Measurements from ENCODE around the gene CNPY1. TPM values are rescaled to one million over a fixed set of nuclear protein-coding genes. Genes with fewer than 3 reads are reported as not detected.

The CNPY1 gene
- total and polyA plus RNA-seq, 4 donors: not detected

GRCh38 chr7:155540553-155540952 lies 5.8 kb downstream of the CNPY1 start:
- H3K4me3 ChIP-seq (ENCODE audit: low read depth in 1 of 3, low read length in 3 of 3): no peak overlapping the region
- no peaks in the 10 kb centered on the region for H3K36me3 ChIP-seq (ENCODE audit: control insufficient read depth in 4 of 4, insufficient read depth in 3 of 4, low read depth in 1 of 4, low read length in 3 of 4)
- no peak overlapping the region for H3K27ac ChIP-seq (ENCODE audit: low read depth in 1 of 2, low read length in 2 of 2)
- H3K4me1 ChIP-seq (ENCODE audit: control insufficient read depth in 4 of 4, insufficient read depth in 4 of 4, low read length in 3 of 4): no peaks in the 10 kb centered on the region
- no peak for TF ChIP-seq FOXA2 (IDR thresholded peaks at IDR 0.05)
- no peak for TF ChIP-seq HNF4G (IDR thresholded peaks at IDR 0.05)
- TF ChIP-seq SP1 (IDR thresholded peaks at IDR 0.05): no peak
- no peak for TF ChIP-seq RXRA (IDR thresholded peaks at IDR 0.05)
- no peak for TF ChIP-seq NR2F2 (IDR thresholded peaks at IDR 0.05)
- no peak for TF ChIP-seq MAX (IDR thresholded peaks at IDR 0.05)
- TF ChIP-seq, protein P1, sequence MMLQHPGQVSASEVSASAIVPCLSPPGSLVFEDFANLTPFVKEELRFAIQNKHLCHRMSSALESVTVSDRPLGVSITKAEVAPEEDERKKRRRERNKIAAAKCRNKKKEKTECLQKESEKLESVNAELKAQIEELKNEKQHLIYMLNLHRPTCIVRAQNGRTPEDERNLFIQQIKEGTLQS (IDR thresholded peaks at IDR 0.05): no peak
- TF ChIP-seq TAF1 (conservative IDR thresholded peaks at IDR 0.05): no peak
- TF ChIP-seq ZBTB33 (IDR thresholded peaks at IDR 0.05): no peak
- no peak for TF ChIP-seq YY1 (IDR thresholded peaks at IDR 0.05)
- no peak for TF ChIP-seq RAD21 (IDR thresholded peaks at IDR 0.05)
- no peak for TF ChIP-seq JUND (IDR thresholded peaks at IDR 0.05)
- TF ChIP-seq, protein P2, sequence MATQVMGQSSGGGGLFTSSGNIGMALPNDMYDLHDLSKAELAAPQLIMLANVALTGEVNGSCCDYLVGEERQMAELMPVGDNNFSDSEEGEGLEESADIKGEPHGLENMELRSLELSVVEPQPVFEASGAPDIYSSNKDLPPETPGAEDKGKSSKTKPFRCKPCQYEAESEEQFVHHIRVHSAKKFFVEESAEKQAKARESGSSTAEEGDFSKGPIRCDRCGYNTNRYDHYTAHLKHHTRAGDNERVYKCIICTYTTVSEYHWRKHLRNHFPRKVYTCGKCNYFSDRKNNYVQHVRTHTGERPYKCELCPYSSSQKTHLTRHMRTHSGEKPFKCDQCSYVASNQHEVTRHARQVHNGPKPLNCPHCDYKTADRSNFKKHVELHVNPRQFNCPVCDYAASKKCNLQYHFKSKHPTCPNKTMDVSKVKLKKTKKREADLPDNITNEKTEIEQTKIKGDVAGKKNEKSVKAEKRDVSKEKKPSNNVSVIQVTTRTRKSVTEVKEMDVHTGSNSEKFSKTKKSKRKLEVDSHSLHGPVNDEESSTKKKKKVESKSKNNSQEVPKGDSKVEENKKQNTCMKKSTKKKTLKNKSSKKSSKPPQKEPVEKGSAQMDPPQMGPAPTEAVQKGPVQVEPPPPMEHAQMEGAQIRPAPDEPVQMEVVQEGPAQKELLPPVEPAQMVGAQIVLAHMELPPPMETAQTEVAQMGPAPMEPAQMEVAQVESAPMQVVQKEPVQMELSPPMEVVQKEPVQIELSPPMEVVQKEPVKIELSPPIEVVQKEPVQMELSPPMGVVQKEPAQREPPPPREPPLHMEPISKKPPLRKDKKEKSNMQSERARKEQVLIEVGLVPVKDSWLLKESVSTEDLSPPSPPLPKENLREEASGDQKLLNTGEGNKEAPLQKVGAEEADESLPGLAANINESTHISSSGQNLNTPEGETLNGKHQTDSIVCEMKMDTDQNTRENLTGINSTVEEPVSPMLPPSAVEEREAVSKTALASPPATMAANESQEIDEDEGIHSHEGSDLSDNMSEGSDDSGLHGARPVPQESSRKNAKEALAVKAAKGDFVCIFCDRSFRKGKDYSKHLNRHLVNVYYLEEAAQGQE (IDR thresholded peaks at IDR 0.05): no peak
- H3K27me3 ChIP-seq (ENCODE audit: control insufficient read depth in 4 of 4, insufficient read depth in 4 of 4, low read length in 3 of 4): no peaks in the 10 kb centered on the region
- no peaks in the 10 kb centered on the region for H3K9me3 ChIP-seq (ENCODE audit: control insufficient read depth in 4 of 4, low read length in 3 of 4)
- no peak overlapping the region for H3K9ac ChIP-seq (ENCODE audit: low read depth in 1 of 2, low read length in 2 of 2)
- DNase-seq (ENCODE audit: low spot score): no peak
- WGBS: 80% methylated on average over 12 of the region's 12 CpGs

GRCh38 chr7:155538293-155538692 lies 8.1 kb downstream of the CNPY1 start:
- Histone ChIP-seq H3K27me3 (ENCODE audit: control insufficient read depth in 4 of 4, insufficient read depth in 4 of 4, low read length in 3 of 4) (peaks cover 0 to 7% (median 3%) of the 10 kb centered on the region in 4 donors), H3K9ac (ENCODE audit: low read depth in 1 of 2, low read length in 2 of 2) (no peak overlapping the region), H3K36me3 (ENCODE audit: control insufficient read depth in 4 of 4, insufficient read depth in 3 of 4, low read depth in 1 of 4, low read length in 3 of 4) (no peaks in the 10 kb centered on the region), H3K27ac (ENCODE audit: low read depth in 1 of 2, low read length in 2 of 2) (no peak overlapping the region), H3K4me3 (ENCODE audit: low read depth in 1 of 3, low read length in 3 of 3) (no peak overlapping the region), H3K4me1 (ENCODE audit: control insufficient read depth in 4 of 4, insufficient read depth in 4 of 4, low read length in 3 of 4) (peaks cover 2 to 7% (median 4%) of the 10 kb centered on the region in 4 donors), H3K9me3 (ENCODE audit: control insufficient read depth in 4 of 4, low read length in 3 of 4) (no peaks in the 10 kb centered on the region)
- DNase-seq (ENCODE audit: low spot score): no peak
- WGBS: 52% methylated on average over 9 of the region's 9 CpGs
- no peak for TF ChIP-seq TAF1 (conservative IDR thresholded peaks at IDR 0.05)
- TF ChIP-seq, protein P1 (IDR thresholded peaks at IDR 0.05): no peak
- no peak for TF ChIP-seq GABPA (IDR thresholded peaks at IDR 0.05 in 1 of 2, conservative IDR thresholded peaks at IDR 0.05 in 1 of 2)
- no peak for TF ChIP-seq YY1 (IDR thresholded peaks at IDR 0.05)
- no peak for TF ChIP-seq MAX (IDR thresholded peaks at IDR 0.05)
- no peak for TF ChIP-seq FOXA2 (IDR thresholded peaks at IDR 0.05)
- no peak for TF ChIP-seq HNF4A (conservative IDR thresholded peaks at IDR 0.05)
- TF ChIP-seq ZBTB33 (IDR thresholded peaks at IDR 0.05): no peak
